Measurements from ENCODE around the gene PUS1.

- TF ChIP-seq CTCF (IDR thresholded peaks at IDR 0.05) (no peak), POLR2A (IDR thresholded peaks at IDR 0.05) (no peak)
These were observed 11.1 kb downstream of the PUS1 start for GRCh38 chr12:131940141-131940547.
